ENCODE results near the gene SPINK2.

DNA sequence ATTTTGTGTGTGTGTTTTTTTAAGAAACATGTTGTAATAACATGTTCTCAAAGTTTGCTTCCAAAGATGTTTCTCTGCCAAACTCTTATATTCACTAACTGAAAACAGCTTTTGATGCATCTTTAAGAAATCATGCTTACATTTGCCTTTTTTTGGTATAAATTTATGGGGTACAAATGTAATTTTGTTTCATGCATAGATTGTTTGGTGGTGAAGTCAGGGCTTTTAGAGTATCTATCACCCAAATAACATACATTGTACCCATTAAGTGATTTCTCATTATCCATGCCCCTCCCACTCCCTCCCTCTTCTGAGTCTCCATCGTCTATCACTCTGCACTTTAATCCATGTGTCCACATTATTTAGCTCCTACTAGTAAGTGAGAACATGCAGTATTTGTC is 30.8 kb downstream of the SPINK2 start:
- no peak for TF ChIP-seq EZH2 (IDR thresholded peaks at IDR 0.05)
- no peak for TF ChIP-seq POLR2AphosphoS5 (IDR thresholded peaks at IDR 0.05; ENCODE audit: borderline replicate concordance, low read depth, low read length)

All from SK-N-MC (cell line).